Smooth muscle cell (in vitro differentiated cells): Measurements from ENCODE around the gene IDI2. TPM values are rescaled to one million over a fixed set of nuclear protein-coding genes. Genes with fewer than 3 reads are reported as not detected.

Source experiments
- DNase-seq: peaks from one replicate; lab custom pipeline; 2025; ENCODE audit not compliant: unreplicated experiment; lab: John Stamatoyannopoulos, UW
- H2AFZ ChIP-seq: fragments of 200-600 bp; sonication (generic); 2 replicates; pipeline ENCODE4 v1.6.0; 2016; ENCODE audit warnings: antibody characterized with exemption, low read depth, mild to moderate bottlenecking
- H3F3A ChIP-seq: fragments of 200-600 bp; sonication (generic); 2 replicates; pipeline ENCODE4 v1.6.0; 2017; ENCODE audit warnings: antibody characterized with exemption, low read depth
- H3K27ac ChIP-seq: fragments of 200-600 bp; sonication (generic); 2 replicates; pipeline ENCODE4 v1.5.1; 2016; ENCODE audit warnings: low read depth, mild to moderate bottlenecking
- H3K27me3 ChIP-seq: fragments of 200-600 bp; sonication (generic); 2 replicates; pipeline ENCODE4 v1.6.1; 2016; ENCODE audit warnings: low read depth, mild to moderate bottlenecking
- H3K36me3 ChIP-seq: fragments of 200-600 bp; sonication (generic); 2 replicates; pipeline ENCODE4 v1.5.1; 2016; ENCODE audit warnings: low read depth
- H3K4me1 ChIP-seq: fragments of 200-600 bp; sonication (generic); 2 replicates; pipeline ENCODE4 v1.5.1; 2016; ENCODE audit warnings: low read depth
- H3K4me2 ChIP-seq: fragments of 200-600 bp; sonication (generic); 2 replicates; pipeline ENCODE4 v1.6.0; 2016; ENCODE audit warnings: mild to moderate bottlenecking
- H3K4me3 ChIP-seq: fragments of 200-600 bp; sonication (generic); 2 replicates; pipeline ENCODE4 v1.5.1; 2016; ENCODE audit warnings: mild to moderate bottlenecking
- H3K79me2 ChIP-seq: fragments of 200-600 bp; sonication (generic); 2 replicates; pipeline ENCODE4 v1.6.0; 2016; ENCODE audit warnings: low read depth, mild to moderate bottlenecking
- H3K9ac ChIP-seq: fragments of 200-600 bp; sonication (generic); 2 replicates; pipeline ENCODE4 v1.6.0; 2016; ENCODE audit warnings: low read depth
- H3K9me3 ChIP-seq: fragments of 200-600 bp; sonication (generic); replicated peaks from 2 replicates; pipeline ENCODE4 v1.5.1; 2016; ENCODE audit warnings: low read depth
- H4K20me1 ChIP-seq: fragments of 200-600 bp; sonication (generic); 2 replicates; pipeline ENCODE4 v1.6.0; 2016; ENCODE audit warnings: low read depth
- WGBS: methylation state at CpG from one replicate; pipeline ENCODE4 v1.1.7; 2016; ENCODE audit warnings: low lambda C conversion rate; 5-methylcytosine and 5-hydroxymethylcytosine counted together
- polyA plus RNA-seq: library from polyadenylated mRNA; unstranded; fragments of >200 nt; fragmentation: Nextera tagmentation; extraction: Ambion mirVana; gene quantifications from 2 replicates; pipeline ENCODE4 v1.2.1, GENCODE V29; 2016
- total RNA-seq: library from RNA; depleted of rRNA; stranded (reverse); fragments of >200 nt; gene quantifications from 2 replicates; pipeline ENCODE4 v1.2.3, GENCODE V29; 2014
- TF ChIP-seq, protein P1 (sequence below): fragments of 200-600 bp; sonication (generic); IDR thresholded peaks from 2 replicates; pipeline ENCODE4 v1.5.1; 2017; ENCODE audit warnings: borderline replicate concordance, mild to moderate bottlenecking, antibody characterized with exemption; ENCODE audit not compliant: insufficient read depth, poor library complexity, severe bottlenecking

Gene IDI2
- total and polyA plus RNA-seq, 2 experiments from 2014 or later: not detected

DNA sequence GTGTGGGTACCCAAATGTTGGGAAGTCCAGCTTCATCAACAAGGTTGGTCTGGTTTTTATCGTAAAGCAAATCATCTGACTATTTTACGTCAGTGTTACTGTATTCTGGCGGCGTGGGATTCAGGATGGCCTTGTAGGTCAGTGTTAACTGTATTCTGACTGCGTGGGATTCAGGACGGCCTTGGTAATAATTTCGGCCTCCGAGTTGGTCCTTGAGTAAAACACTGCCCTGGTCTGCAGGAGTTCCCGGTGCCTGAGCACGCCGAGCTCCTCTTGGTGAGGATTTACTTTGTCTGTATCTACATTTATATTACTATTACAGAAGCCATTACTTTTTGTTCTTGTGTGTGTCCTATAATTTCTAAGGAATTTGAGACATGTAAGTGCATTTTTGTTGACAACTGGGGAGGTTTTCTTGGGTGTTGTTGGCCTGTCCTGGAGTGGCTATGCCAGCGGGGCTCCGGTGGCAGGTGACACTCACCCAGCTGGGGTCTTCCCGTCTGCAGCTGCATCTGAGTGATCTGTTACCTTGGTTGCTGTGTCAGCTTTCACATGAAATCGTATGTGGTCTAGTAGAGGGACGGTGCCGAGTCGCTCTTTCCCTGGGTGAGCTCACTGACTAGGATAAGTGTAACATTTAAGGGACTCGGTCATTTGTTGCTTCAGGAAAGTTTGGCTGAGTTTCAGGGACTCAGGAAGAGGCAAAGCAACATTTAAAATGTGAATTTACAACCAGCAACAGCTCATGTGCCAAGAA, 28.2 kb downstream of the IDI2 start:
- Histone ChIP-seq H3K9ac (no peak overlapping the region), H2AFZ (no peak overlapping the region), H3K4me2 (no peak overlapping the region), H3K27me3 (no peaks in the 10 kb centered on the region), H3K4me3 (no peak overlapping the region), H3K4me1 (no peaks in the 10 kb centered on the region), H3K36me3 (peaks cover 59% of the 10 kb centered on the region), H3F3A (no peaks in the 10 kb centered on the region), H3K79me2 (peaks cover 53% of the 10 kb centered on the region), H3K27ac (no peak overlapping the region), H3K9me3 (no peaks in the 10 kb centered on the region), H4K20me1 (peaks cover 46% of the 10 kb centered on the region)
- TF ChIP-seq, protein P1, sequence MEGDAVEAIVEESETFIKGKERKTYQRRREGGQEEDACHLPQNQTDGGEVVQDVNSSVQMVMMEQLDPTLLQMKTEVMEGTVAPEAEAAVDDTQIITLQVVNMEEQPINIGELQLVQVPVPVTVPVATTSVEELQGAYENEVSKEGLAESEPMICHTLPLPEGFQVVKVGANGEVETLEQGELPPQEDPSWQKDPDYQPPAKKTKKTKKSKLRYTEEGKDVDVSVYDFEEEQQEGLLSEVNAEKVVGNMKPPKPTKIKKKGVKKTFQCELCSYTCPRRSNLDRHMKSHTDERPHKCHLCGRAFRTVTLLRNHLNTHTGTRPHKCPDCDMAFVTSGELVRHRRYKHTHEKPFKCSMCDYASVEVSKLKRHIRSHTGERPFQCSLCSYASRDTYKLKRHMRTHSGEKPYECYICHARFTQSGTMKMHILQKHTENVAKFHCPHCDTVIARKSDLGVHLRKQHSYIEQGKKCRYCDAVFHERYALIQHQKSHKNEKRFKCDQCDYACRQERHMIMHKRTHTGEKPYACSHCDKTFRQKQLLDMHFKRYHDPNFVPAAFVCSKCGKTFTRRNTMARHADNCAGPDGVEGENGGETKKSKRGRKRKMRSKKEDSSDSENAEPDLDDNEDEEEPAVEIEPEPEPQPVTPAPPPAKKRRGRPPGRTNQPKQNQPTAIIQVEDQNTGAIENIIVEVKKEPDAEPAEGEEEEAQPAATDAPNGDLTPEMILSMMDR: no peak
- WGBS: 89% methylated on average over 19 of the region's 19 CpGs
- no peak for DNase-seq

DNA sequence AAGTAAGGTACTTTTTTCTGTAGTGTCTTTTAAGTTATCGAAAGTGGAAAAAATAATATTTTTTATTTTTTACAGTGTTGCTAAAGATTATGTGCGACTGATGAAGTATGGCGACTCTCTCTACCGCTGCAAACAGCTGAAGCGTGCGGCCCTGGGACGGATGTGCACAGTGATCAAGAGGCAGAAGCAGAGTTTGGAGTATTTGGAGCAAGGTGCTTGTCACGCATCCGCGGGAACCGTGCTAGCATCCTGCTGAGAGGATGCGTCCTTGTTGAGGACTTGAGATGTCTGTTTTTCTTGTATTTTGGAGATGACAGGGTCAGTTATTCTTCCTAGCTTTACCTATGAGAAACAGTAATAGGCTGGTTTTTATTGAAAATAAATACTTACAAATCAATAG, 29.6 kb downstream of the IDI2 start:
- peaks cover 55% of the 10 kb centered on the region for H4K20me1 ChIP-seq
- H3K36me3 ChIP-seq: peaks cover 45% of the 10 kb centered on the region
- H3K4me1 ChIP-seq: no peaks in the 10 kb centered on the region
- H3F3A ChIP-seq: no peaks in the 10 kb centered on the region
- WGBS: 98% methylated on average over 12 of the region's 12 CpGs
- no peak overlapping the region for H2AFZ ChIP-seq
- H3K79me2 ChIP-seq: peaks cover 50% of the 10 kb centered on the region
- H3K9ac ChIP-seq: no peak overlapping the region
- no peak overlapping the region for H3K4me2 ChIP-seq
- no peaks in the 10 kb centered on the region for H3K27me3 ChIP-seq
- no peak overlapping the region for H3K27ac ChIP-seq
- TF ChIP-seq, protein P1: no peak
- DNase-seq: no peak
- H3K4me3 ChIP-seq: no peak overlapping the region
- no peaks in the 10 kb centered on the region for H3K9me3 ChIP-seq

DNA sequence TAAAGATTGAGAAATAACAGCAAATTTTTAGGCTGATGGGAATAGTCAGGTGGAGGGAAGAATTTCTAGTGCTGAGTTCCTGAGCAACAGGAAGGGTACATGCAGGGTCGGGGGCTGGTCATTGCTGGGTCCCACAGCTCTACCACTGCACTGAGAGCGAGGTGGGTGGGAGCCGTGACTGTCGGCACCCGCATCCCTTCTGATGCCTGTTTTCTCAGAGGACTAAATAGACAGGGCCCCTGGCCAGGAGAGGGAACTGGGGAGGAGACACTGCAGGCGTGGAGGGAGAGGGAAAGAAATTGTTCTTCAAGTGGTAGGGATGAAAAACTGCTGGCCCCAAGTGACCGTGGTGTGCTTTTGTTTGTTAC, 30.1 kb downstream of the IDI2 start:
- TF ChIP-seq, protein P1: no peak
- Histone ChIP-seq H3K4me2 (no peak overlapping the region), H3K9me3 (no peaks in the 10 kb centered on the region), H4K20me1 (peaks cover 60% of the 10 kb centered on the region), H3K36me3 (peaks cover 40% of the 10 kb centered on the region), H3F3A (no peaks in the 10 kb centered on the region), H3K4me1 (no peaks in the 10 kb centered on the region), H3K27me3 (no peaks in the 10 kb centered on the region), H3K27ac (no peak overlapping the region), H3K9ac (no peak overlapping the region), H2AFZ (no peak overlapping the region), H3K4me3 (no peak overlapping the region), H3K79me2 (peaks cover 50% of the 10 kb centered on the region)
- no peak for DNase-seq
- 94% methylated on average over 7 of the region's 7 CpGs for WGBS

DNA sequence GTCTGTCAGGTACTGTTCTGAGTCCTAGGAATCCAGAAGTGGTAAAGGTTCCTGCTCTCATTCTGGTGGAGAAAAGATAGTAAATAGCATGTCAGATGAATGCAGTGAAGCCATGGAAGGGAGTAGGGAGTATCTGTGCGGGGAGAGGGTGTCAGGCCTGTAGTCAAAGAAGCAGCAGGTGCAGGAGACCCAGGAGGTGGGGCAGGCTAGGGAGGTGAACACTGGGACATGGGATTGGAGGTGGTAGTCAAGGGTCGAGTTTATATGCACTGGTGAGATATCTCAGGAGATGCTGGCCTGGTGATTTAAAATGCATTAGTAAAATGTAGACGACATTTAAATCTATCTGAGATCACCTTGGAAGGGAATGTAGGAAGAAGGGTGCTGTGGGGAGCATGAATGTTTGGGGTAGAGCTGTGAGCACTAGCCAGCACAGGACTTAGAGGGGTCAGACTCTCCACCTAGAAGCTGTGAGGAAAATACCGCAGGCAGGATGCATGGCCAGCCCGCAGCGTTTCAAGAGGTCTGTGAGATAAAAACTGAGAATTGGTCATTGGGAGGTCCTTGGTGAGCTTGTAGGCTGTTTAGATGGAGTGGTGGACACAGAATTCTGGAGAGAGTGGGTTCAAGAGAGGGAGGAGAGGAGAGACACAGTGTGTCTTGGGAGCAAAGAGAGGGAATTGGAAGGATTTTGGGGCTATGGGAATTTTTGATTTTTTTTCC, 30.7 kb downstream of the IDI2 start:
- TF ChIP-seq, protein P1: no peak
- H3K9ac ChIP-seq: no peak overlapping the region
- H3F3A ChIP-seq: no peaks in the 10 kb centered on the region
- no peak overlapping the region for H2AFZ ChIP-seq
- no peak overlapping the region for H3K4me2 ChIP-seq
- H3K27ac ChIP-seq: no peak overlapping the region
- peaks cover 54% of the 10 kb centered on the region for H3K79me2 ChIP-seq
- DNase-seq: no peak
- no peaks in the 10 kb centered on the region for H3K27me3 ChIP-seq
- H4K20me1 ChIP-seq: peaks cover 66% of the 10 kb centered on the region
- H3K4me1 ChIP-seq: no peaks in the 10 kb centered on the region
- H3K4me3 ChIP-seq: no peak overlapping the region
- H3K9me3 ChIP-seq: no peaks in the 10 kb centered on the region
- WGBS: 96% methylated on average over 6 of the region's 6 CpGs
- H3K36me3 ChIP-seq: peaks cover 37% of the 10 kb centered on the region
